HepG2 (cell line): ENCODE measurements around the gene LEPR. TPM values are rescaled to one million over a fixed set of nuclear protein-coding genes. Genes with fewer than 3 reads are reported as not detected.

ENCODE experiments used
- ATAC-seq: fragments of 200-7000 bp; cut with Tn5 transposase; 3 replicates; pipeline ENCODE4 v1.9.1; 2020; ENCODE audit warnings: mild to moderate bottlenecking, moderate library complexity
- BruUV-seq: library from RNA; stranded (reverse); fragments of 400-500 nt; replicated peaks from 2 replicates; lab custom pipeline; 2021; lab: Mats Ljungman, UMichigan
- CTCF ChIA-PET: fragments of 300-600 bp; formaldehyde crosslinking; extraction: SDS; loops from one replicate; lab custom pipeline; 2021; ENCODE audit warnings: low total read pairs, inconsistent platforms, low intra/inter-chr PET ratio; lab: Yijun Ruan, JAX
- POLR2A ChIA-PET: fragments of 350-600 bp; sonication (Branson Sonifier 250); formaldehyde crosslinking; loops from one replicate; lab custom pipeline; 2020; ENCODE audit warnings: antibody characterized with exemption, inconsistent platforms; lab: Yijun Ruan, JAX
- DNase-seq: peaks from one replicate; pipeline ENCODE4 v3.0.0-alpha.2; 2015; ENCODE audit warnings: low spot score
- FAIRE-seq: peaks from 3 replicates; lab custom pipeline; 2011; peaks lifted over from hg19 to GRCh38; lab: Jason Lieb, UNC
- H2AFZ ChIP-seq: one replicate; pipeline ENCODE4 v1.6.1; 2011; ENCODE audit warnings: low read length, inconsistent platforms
- H3K27ac ChIP-seq: fragments of 300-600 bp; 3 replicates; pipeline ENCODE4 v1.8.0; 2011; ENCODE audit warnings: mixed run types, mild to moderate bottlenecking, mixed read lengths, low read length, inconsistent platforms; ENCODE audit not compliant: insufficient read depth; ENCODE audit errors: extremely low read length
- H3K27me3 ChIP-seq, 2 experiments: fragments of 200-600 bp in 1 of 2; 2 replicates in 1 of 2; 3 replicates in 1 of 2; pipeline versions ENCODE4 v1.6.0 to v1.8.0; 2011; ENCODE audit warnings: low read length in 2 of 2, mild to moderate bottlenecking in 2 of 2, moderate library complexity in 2 of 2, inconsistent platforms in 1 of 2; ENCODE audit not compliant: insufficient read depth in 2 of 2, control insufficient read depth in 1 of 2
- H3K36me3 ChIP-seq, 2 experiments: fragments of 200-600 bp in 1 of 2; replicated peaks in 1 of 2; 2 replicates in 1 of 2; 3 replicates in 1 of 2; pipeline versions ENCODE4 v1.5.1 to v1.8.0; 2011; ENCODE audit warnings: low read length in 2 of 2, inconsistent platforms in 1 of 2; ENCODE audit not compliant: insufficient read depth in 2 of 2, control insufficient read depth in 1 of 2
- H3K4me1 ChIP-seq: 2 replicates; pipeline ENCODE4 v1.5.1; 2012; ENCODE audit warnings: low read length, inconsistent platforms; ENCODE audit not compliant: insufficient read depth
- H3K4me2 ChIP-seq: 2 replicates; pipeline ENCODE4 v1.6.0; 2011; ENCODE audit warnings: low read depth, low read length, inconsistent platforms
- H3K4me3 ChIP-seq, 3 experiments: fragments of 200-600 bp in 1 of 3; sonication (generic), shearing (Covaris generic) in 1 of 3; replicated peaks in 1 of 3; 2 replicates each; pipeline ENCODE4 v1.5.1; 2011 to 2016; ENCODE audit warnings: low read length in 3 of 3, inconsistent platforms in 2 of 3, low read depth in 2 of 3, mild to moderate bottlenecking in 2 of 3, control low read depth in 1 of 3, mixed read lengths in 1 of 3; ENCODE audit not compliant: insufficient read depth in 1 of 3
- H3K79me2 ChIP-seq: one replicate; pipeline ENCODE4 v1.6.1; 2011; ENCODE audit warnings: low read length, inconsistent platforms; ENCODE audit not compliant: insufficient read depth
- H3K9ac ChIP-seq: 2 replicates; pipeline ENCODE4 v1.6.0; 2011; ENCODE audit warnings: mild to moderate bottlenecking, low read depth, low read length, inconsistent platforms; ENCODE audit not compliant: insufficient read depth
- H3K9me3 ChIP-seq: 2 replicates; pipeline ENCODE4 v1.5.1; 2012; ENCODE audit warnings: mild to moderate bottlenecking, low read length
- H4K20me1 ChIP-seq: 2 replicates; pipeline ENCODE4 v1.6.0; 2011; ENCODE audit warnings: inconsistent platforms, mild to moderate bottlenecking, low read length, moderate library complexity; ENCODE audit not compliant: insufficient read depth
- ATAD3A ChIP-seq: sonication (generic); formaldehyde crosslinking; IDR thresholded peaks from 2 replicates; pipeline ENCODE4 v1.4.0; 2020; ENCODE audit warnings: missing genetic modification reagents
- FOXK1 ChIP-seq: sonication (generic); formaldehyde crosslinking; IDR thresholded peaks from 2 replicates; pipeline ENCODE4 v1.4.0; 2020; ENCODE audit warnings: low read depth, missing genetic modification reagents, borderline replicate concordance
- HMG20B ChIP-seq: conservative IDR thresholded peaks from 2 replicates; pipeline ENCODE4 v1.6.1; 2016; ENCODE audit warnings: missing genetic modification reagents, missing compliant biosample characterization
- ISL2 ChIP-seq: sonication (generic); formaldehyde crosslinking; IDR thresholded peaks from 2 replicates; pipeline ENCODE4 v1.5.0; 2020; ENCODE audit warnings: missing genetic modification reagents
- ISX ChIP-seq: sonication (generic); formaldehyde crosslinking; conservative IDR thresholded peaks from 2 replicates; pipeline ENCODE4 v1.5.0; 2020; ENCODE audit warnings: missing genetic modification reagents
- NFE2 ChIP-seq: sonication (generic); formaldehyde crosslinking; IDR thresholded peaks from 2 replicates; pipeline ENCODE4 v1.4.0; 2020; ENCODE audit warnings: missing genetic modification reagents
- NFIC ChIP-seq: IDR thresholded peaks from 2 replicates; pipeline ENCODE4 v1.6.1; 2012; ENCODE audit warnings: mild to moderate bottlenecking, low read length, inconsistent platforms
- SMAD1 ChIP-seq: sonication (generic); formaldehyde crosslinking; IDR thresholded peaks from 2 replicates; pipeline ENCODE4 v1.4.0; 2020; ENCODE audit warnings: missing genetic modification reagents, low read depth, mild to moderate bottlenecking, borderline replicate concordance
- TBL1XR1 ChIP-seq: fragments of 150-350 bp; IDR thresholded peaks from 2 replicates; pipeline ENCODE4 v1.6.1; 2014; ENCODE audit warnings: borderline replicate concordance, low read length; ENCODE audit not compliant: partially characterized antibody
- TCF7L2 ChIP-seq: IDR thresholded peaks from 2 replicates; pipeline ENCODE4 v1.6.1; 2011; ENCODE audit warnings: mild to moderate bottlenecking, low read depth, low read length, moderate library complexity
- ZNF260 ChIP-seq: sonication (generic); formaldehyde crosslinking; IDR thresholded peaks from 2 replicates; pipeline ENCODE4 v1.4.0; 2020; ENCODE audit warnings: missing genetic modification reagents, low read depth, mild to moderate bottlenecking, borderline replicate concordance
- ZNF326 ChIP-seq: sonication (generic); formaldehyde crosslinking; IDR thresholded peaks from 2 replicates; pipeline ENCODE4 v1.4.0; 2020; ENCODE audit warnings: missing genetic modification reagents, borderline replicate concordance
- ZNF430 ChIP-seq: sonication (generic); formaldehyde crosslinking; IDR thresholded peaks from 2 replicates; pipeline ENCODE4 v1.9.0; 2021; ENCODE audit warnings: mild to moderate bottlenecking, missing genetic modification reagents
- ZNF792 ChIP-seq: IDR thresholded peaks from 2 replicates; pipeline ENCODE4 v1.6.1; 2016
- WGBS: methylation state at CpG from one replicate; pipeline ENCODE4 v1.1.6; 2017; ENCODE audit warnings: low lambda C conversion rate; 5-methylcytosine and 5-hydroxymethylcytosine counted together
- in situ Hi-C: cut with HindIII; loops from 2 replicates; pipeline ENCODE4 v1.10.0; 2017; ENCODE audit warnings: low pct_unique_long_range_greater_than_20kb; ENCODE audit not compliant: extremely low pct_ligation_motif_present
- intact Hi-C: fragments of 100-400 bp; cut with micrococcal nuclease; formaldehyde crosslinking; loops from one replicate; pipeline ENCODE4 v1.10.0; 2022; ENCODE audit not compliant: unreplicated experiment
- polyA plus RNA-seq, 8 experiments: library from polyadenylated mRNA; depleted of rRNA in 3 of 8; stranded (reverse) in 7 of 8; unstranded in 1 of 8; fragments of >200 nt; fragmentation: Illumina TruSeq in 4 of 8; extraction: Trizol in 4 of 8; gene quantifications; 2 replicates each; pipeline versions ENCODE4 v1.2.1 to v1.2.3, GENCODE V29; 2011 to 2016; ENCODE audit warnings: low read depth in 4 of 8, missing spikeins in 1 of 8, mixed read lengths in 1 of 8; ENCODE audit not compliant: insufficient read depth in 1 of 8
- total RNA-seq, 5 experiments: library from RNA; depleted of rRNA; stranded (reverse); fragments of >200 nt; fragmentation: Illumina TruSeq; extraction: Trizol; gene quantifications; 2 replicates each; pipeline ENCODE4 v1.2.3, GENCODE V29; 2016; ENCODE audit warnings: low read depth in 1 of 5
- TF ChIP-seq, protein P1 (sequence below): sonication (generic); formaldehyde crosslinking; IDR thresholded peaks from 2 replicates; pipeline ENCODE4 v1.9.0; 2022; ENCODE audit warnings: missing genetic modification reagents, mild to moderate bottlenecking, borderline replicate concordance
- TF ChIP-seq, protein P2 (sequence below): IDR thresholded peaks from 2 replicates; pipeline ENCODE4 v1.6.1; 2018; ENCODE audit warnings: missing genetic modification reagents
- TF ChIP-seq, protein P3 (sequence below): IDR thresholded peaks from 2 replicates; pipeline ENCODE4 v1.6.1; 2016; ENCODE audit warnings: missing compliant biosample characterization, missing genetic modification reagents, borderline replicate concordance

The LEPR gene
- total and polyA plus RNA-seq, 2 of the 13 experiments (the other 11 are each of a cell fraction or from before 2014, with no cell fraction given), result 0.60 to 1.7 TPM

DNA sequence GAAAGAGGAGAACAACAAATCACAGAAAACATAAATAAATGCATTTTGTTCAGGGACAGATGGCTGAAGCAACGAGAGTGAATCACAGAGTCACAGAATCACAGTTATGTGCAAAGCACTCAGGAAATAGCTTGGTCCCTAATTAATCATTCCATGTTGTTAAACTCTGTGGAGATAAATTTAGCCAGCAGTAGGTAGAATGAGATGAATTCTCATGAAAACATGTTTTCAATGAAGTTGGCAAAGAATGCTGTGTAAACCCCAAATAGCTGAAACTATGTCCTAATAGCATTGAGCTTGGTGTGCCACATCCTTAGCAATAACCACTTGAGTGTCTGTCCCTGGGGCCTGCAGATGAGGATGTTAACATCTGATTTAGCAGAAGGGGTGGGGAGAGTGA is 20.4 kb downstream of the LEPR start:
- Histone ChIP-seq H3K4me2 (no peak overlapping the region), H3K9ac (no peak overlapping the region), H3K4me1 (peaks cover 11% of the 10 kb centered on the region; the same call in 1 of the 2 replicates), H2AFZ (no peak overlapping the region), H3K36me3 (no peaks in the 10 kb centered on the region), H3K4me3 (no peak overlapping the region), H3K27me3 (no peaks in the 10 kb centered on the region), H3K9me3 (no peaks in the 10 kb centered on the region; the same call in 1 of the 2 replicates), H3K27ac (no peak overlapping the region), H3K79me2 (no peaks in the 10 kb centered on the region), H4K20me1 (no peaks in the 10 kb centered on the region)
- 90% methylated on average over 1 of the region's 1 CpG for WGBS
- TF ChIP-seq TCF7L2, result no peak
- TF ChIP-seq ISL2, result no peak
- TF ChIP-seq, protein P1, sequence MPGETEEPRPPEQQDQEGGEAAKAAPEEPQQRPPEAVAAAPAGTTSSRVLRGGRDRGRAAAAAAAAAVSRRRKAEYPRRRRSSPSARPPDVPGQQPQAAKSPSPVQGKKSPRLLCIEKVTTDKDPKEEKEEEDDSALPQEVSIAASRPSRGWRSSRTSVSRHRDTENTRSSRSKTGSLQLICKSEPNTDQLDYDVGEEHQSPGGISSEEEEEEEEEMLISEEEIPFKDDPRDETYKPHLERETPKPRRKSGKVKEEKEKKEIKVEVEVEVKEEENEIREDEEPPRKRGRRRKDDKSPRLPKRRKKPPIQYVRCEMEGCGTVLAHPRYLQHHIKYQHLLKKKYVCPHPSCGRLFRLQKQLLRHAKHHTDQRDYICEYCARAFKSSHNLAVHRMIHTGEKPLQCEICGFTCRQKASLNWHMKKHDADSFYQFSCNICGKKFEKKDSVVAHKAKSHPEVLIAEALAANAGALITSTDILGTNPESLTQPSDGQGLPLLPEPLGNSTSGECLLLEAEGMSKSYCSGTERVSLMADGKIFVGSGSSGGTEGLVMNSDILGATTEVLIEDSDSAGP (CRISPR knock-in tag), result no peak
- no peak for TF ChIP-seq NFE2 (CRISPR knock-in tag)
- no peak for TF ChIP-seq ZNF326
- TF ChIP-seq ATAD3A (CRISPR knock-in tag), result no peak
- in situ Hi-C loops, result loop anchor here (25.0 kb wide), 1 partner anchor 246 kb away; no protein-coding TSS in a partner anchor
- ChIA-PET CTCF (no interaction called here), POLR2A (no interaction called here)
- intact Hi-C loops, result no loop called here
- DNase-seq (no peak), ATAC-seq (no peak), FAIRE-seq (no peak)
- no TSS peak for BruUV-seq

DNA sequence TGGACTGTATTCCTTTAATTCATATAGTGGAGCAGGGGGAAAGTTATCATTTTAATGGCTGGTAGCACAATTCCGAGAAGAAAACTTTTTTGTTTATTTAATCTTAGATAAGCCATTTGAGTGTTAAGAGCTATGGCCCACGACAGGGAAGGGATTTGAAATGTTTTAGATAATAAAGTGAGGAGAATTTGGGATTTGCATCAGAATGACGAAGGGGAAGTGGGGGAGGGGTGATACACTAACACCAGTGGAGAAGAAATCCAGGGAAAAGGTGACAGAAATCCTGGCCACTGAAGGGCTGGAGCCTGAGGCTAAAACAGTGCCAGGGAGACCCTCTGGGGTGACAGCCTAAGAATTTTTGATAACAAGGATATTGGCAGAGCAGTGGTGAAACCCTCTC is 21.0 kb downstream of the LEPR start:
- POLR2A ChIA-PET, result no interaction called here
- no peak for ATAC-seq
- H3K9ac ChIP-seq, result no peak overlapping the region
- CTCF ChIA-PET, result no interaction called here
- DNase-seq, result no peak
- no TSS peak for BruUV-seq
- H3K4me2 ChIP-seq, result no peak overlapping the region
- in situ Hi-C loops, result loop anchor here (25.0 kb wide), 1 partner anchor 246 kb away; no protein-coding TSS in a partner anchor
- intact Hi-C loops, result no loop called here
- H3K4me1 ChIP-seq, result peaks cover 11% of the 10 kb centered on the region; the same call in 1 of the 2 replicates
- H4K20me1 ChIP-seq, result no peaks in the 10 kb centered on the region
- no peaks in the 10 kb centered on the region for H3K79me2 ChIP-seq
- H3K27ac ChIP-seq, result no peak overlapping the region
- WGBS, result 63% methylated on average over 3 of the region's 3 CpGs
- no peaks in the 10 kb centered on the region; the same call in 1 of the 2 replicates for H3K9me3 ChIP-seq
- no peak for FAIRE-seq
- no peaks in the 10 kb centered on the region for H3K27me3 ChIP-seq
- H3K4me3 ChIP-seq, result no peak overlapping the region
- no peaks in the 10 kb centered on the region for H3K36me3 ChIP-seq
- H2AFZ ChIP-seq, result no peak overlapping the region
- no peak for TF ChIP-seq ISX (CRISPR knock-in tag)
- TF ChIP-seq ZNF430 (CRISPR knock-in tag), result no peak
- no peak for TF ChIP-seq TBL1XR1
- TF ChIP-seq ZNF792 (CRISPR knock-in tag), result no peak
- no peak for TF ChIP-seq HMG20B (CRISPR knock-in tag)
- no peak for TF ChIP-seq SMAD1 (CRISPR knock-in tag)
- TF ChIP-seq, protein P2, sequence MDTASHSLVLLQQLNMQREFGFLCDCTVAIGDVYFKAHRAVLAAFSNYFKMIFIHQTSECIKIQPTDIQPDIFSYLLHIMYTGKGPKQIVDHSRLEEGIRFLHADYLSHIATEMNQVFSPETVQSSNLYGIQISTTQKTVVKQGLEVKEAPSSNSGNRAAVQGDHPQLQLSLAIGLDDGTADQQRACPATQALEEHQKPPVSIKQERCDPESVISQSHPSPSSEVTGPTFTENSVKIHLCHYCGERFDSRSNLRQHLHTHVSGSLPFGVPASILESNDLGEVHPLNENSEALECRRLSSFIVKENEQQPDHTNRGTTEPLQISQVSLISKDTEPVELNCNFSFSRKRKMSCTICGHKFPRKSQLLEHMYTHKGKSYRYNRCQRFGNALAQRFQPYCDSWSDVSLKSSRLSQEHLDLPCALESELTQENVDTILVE (CRISPR knock-in tag), result no peak
- TF ChIP-seq NFIC, result no peak
- no peak for TF ChIP-seq FOXK1
- TF ChIP-seq ZNF260, result no peak
- TF ChIP-seq, protein P3, sequence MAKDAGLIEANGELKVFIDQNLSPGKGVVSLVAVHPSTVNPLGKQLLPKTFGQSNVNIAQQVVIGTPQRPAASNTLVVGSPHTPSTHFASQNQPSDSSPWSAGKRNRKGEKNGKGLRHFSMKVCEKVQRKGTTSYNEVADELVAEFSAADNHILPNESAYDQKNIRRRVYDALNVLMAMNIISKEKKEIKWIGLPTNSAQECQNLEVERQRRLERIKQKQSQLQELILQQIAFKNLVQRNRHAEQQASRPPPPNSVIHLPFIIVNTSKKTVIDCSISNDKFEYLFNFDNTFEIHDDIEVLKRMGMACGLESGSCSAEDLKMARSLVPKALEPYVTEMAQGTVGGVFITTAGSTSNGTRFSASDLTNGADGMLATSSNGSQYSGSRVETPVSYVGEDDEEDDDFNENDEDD (CRISPR knock-in tag), result no peak
